ENCODE measurements around the gene NABP1.

DNA sequence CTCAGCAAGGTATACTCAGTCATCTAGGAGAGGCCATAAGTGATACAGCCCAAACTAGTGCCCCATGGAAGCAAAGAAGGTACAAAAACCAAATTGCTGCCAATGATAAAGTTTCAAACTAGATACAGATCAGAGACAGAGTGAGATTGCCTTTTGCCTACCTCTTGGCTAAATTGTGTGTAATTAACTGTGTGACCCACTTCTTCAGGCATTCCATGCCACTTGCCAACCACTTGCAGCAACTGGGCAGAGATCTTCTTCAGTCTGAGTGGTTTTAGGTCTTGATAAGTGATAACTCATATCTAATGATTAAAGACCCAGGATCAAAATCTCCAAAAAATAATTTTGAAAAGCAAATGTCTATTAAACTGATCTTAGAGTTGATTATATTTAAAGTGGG, 21.1 kb upstream of the NABP1 start:
- TF ChIP-seq, protein P1, sequence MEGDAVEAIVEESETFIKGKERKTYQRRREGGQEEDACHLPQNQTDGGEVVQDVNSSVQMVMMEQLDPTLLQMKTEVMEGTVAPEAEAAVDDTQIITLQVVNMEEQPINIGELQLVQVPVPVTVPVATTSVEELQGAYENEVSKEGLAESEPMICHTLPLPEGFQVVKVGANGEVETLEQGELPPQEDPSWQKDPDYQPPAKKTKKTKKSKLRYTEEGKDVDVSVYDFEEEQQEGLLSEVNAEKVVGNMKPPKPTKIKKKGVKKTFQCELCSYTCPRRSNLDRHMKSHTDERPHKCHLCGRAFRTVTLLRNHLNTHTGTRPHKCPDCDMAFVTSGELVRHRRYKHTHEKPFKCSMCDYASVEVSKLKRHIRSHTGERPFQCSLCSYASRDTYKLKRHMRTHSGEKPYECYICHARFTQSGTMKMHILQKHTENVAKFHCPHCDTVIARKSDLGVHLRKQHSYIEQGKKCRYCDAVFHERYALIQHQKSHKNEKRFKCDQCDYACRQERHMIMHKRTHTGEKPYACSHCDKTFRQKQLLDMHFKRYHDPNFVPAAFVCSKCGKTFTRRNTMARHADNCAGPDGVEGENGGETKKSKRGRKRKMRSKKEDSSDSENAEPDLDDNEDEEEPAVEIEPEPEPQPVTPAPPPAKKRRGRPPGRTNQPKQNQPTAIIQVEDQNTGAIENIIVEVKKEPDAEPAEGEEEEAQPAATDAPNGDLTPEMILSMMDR (IDR thresholded peaks at IDR 0.05) = no peak
- TF ChIP-seq POLR2AphosphoS5 (IDR thresholded peaks at IDR 0.05) (no peak), POLR2A (IDR thresholded peaks at IDR 0.05) (no peak)

All from sigmoid colon (tissue), 4 donors.